ENCODE measurements around the gene RIC8A. TPM values are rescaled to one million over a fixed set of nuclear protein-coding genes. Genes with fewer than 3 reads are reported as not detected.

Gene RIC8A
- 119 to 131 TPM (median 127 TPM) in 5 replicates for total RNA-seq (2022; extraction: Qiagen RNA extraction)

DNA sequence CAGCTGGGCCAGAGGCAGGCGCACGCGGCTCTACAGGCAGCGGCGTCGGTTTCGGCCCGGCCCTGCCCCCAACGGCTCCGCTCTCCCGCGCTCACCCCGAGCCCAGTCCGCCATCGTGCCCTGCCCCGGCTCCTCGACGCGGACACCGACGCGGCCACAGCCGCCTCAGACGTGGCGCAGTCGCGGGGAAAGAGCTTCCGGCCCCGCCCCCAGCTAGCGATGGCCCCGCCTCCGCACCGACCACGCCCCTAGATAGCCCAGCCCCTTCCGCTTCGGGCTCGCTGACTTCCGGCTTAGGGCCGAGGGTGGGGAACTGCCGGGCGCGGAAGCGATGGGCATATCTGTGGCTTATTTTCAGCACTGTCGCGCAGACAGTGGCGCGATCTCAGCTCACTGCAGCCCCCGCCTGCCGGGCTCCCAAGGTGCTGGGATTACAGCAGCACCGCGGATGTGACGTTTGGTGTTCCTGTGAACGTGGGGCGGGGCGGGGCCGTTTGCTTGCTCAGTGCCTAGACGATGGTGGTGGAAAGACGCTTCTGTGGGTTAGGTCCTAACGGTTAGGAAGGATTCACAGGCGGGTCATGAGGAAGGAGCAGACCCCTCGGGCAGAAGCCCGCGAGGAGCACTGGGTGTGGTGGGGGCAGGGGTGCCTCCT, at the start of gene RIC8A, which contains the start of gene BET1L:
TSS of gene RIC8A (plus strand) at position 501 of the 655 bp plus-strand sequence. CDS start 1,147 bp downstream, outside the sequence.
TSS of gene BET1L (minus strand) at position 192 of the 655 bp plus-strand sequence. CDS start at position 114, 78 bp downstream.

DNA sequence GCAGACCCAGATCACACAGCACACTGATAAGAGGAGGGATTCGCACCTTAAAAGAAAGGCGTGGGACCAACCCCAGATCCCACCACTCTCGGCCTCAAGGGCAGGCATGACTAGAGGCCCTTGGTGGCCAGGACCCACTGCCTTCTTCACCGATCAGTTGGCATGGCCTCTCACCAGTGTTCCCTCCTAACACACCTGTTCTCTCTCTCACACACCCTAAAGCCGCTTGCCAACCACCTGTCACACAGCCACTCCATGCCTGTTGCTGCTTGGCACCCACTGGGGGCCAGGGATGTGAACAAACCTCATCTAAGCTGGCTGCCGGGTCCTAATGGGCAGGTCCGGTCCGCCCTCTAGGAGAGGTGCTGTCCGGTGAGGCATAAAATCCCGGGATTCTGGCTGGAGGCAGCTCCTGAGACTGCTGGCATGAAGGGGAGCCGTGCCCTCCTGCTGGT, 14.8 kb upstream of the RIC8A start, which contains the start of gene SCGB1C1:
TSS of gene SCGB1C1 (plus strand) at position 405 of the 455 bp plus-strand sequence. CDS start at position 427, 22 bp downstream.

DNA sequence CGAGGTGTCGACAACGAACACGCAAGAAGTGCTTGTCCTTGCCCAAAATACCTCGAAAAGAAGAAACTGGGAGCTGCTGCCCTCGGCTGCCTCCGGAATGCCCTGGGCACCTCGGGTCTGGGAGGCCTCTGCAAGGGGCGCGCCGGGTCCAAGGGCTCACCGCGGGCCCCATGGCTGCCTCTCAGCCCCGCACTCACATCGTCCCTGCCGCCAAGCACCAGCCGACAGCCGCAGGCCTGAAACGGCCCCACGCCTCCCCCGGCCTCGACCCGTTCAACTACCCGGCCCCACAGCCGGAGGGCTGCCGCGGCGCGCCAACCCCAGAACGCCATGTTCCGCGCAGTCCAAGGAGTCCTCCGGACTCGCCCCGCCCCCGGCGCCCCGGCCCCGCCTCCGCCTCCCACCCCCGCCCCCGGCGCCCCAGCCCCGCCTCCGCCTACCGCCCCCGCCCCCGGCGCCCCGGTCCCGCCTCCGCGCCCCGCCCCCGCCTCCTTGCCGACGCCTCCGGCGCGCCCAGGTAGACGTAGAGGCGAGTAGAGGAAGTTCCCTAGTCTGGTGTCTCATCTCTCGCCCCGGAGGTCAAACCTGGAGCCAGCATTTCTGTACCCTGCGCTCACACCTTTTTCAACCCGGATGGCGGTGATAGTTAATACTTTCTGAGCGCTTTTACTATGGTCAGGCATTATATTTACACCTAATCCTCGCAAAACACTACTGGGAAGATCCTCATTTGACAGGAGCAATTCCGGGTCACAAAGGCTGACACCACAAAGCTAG, 28.7 kb downstream of the RIC8A start, which contains the start of gene SIRT3:
TSS of gene SIRT3 (minus strand) at position 346 of the 777 bp plus-strand sequence. CDS start at position 332, 14 bp downstream.

DNA sequence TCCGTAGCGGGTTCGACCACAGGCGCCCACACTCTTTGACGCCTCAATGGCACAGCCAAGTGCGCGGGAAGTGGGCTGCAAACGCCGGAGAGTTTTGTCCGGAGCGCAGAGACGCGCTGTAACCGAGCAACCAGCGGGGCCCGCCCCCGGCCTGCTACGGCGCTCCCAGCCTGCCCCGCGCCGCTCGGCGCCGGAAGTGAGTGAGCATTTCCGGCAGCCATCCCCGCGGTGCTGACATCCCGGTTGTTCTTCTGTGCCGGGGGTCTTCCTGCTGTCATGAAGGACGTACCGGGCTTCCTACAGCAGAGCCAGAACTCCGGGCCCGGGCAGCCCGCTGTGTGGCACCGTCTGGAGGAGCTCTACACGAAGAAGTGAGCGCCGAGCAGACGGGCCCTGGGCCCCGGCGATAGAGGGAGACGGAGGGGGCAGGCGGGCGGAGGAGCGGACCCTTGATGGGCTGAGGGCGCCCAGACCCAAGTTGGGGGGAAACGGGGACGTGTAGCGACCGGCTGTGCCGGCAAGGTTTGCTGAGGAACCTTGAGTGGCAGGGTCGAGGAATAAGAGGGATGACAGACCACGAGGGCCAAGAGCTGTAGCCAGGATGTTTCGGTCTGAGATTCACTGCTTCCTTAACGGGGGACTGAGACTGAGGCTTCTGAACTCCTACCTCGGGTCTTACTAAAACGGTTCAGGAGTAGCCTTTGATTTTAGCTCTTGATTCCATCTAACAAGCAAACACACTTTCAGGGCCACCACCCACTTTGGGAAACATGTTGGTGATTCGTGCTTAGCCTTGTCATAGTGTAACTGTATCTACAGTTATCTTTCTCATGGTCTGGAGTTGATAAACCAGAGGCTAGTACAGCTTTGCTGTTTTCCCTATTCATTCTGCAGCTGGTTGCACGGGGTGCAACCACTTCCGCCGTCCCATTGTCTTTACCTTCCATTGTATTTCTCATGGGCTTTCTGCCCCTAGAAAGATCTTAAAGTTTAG, 29.6 kb downstream of the RIC8A start, which contains the start of gene PSMD13:
TSS of gene PSMD13 (plus strand) at position 203 of the 994 bp plus-strand sequence. CDS start at position 277, 74 bp downstream.

Other genes with a start within 250 kb of the RIC8A start
- gene SCGB1C1, start 14.6 kb upstream of the RIC8A start, total RNA-seq (2022; extraction: Qiagen RNA extraction), result not detected in 5 replicates
- gene BET1L, start 309 bp upstream of the RIC8A start, total RNA-seq (2022; extraction: Qiagen RNA extraction), result 38.1 to 45.7 TPM (median 44.2 TPM) in 5 replicates
- 18.7 to 23.5 TPM (median 22.9 TPM) in 5 replicates for gene SIRT3, start 28.6 kb downstream of the RIC8A start, total RNA-seq (2022; extraction: Qiagen RNA extraction)
- 140 to 183 TPM (median 153 TPM) in 5 replicates for gene PSMD13, start 29.3 kb downstream of the RIC8A start, total RNA-seq (2022; extraction: Qiagen RNA extraction)
- not detected in 5 replicates for gene NLRP6, start 70.7 kb downstream of the RIC8A start, total RNA-seq (2022; extraction: Qiagen RNA extraction)
- gene PGGHG, start 81.4 kb downstream of the RIC8A start, total RNA-seq (2022; extraction: Qiagen RNA extraction), result 5.1 to 11.1 TPM (median 9.9 TPM) in 5 replicates
- gene IFITM5, start 91.8 kb downstream of the RIC8A start, total RNA-seq (2022; extraction: Qiagen RNA extraction), result not detected in 5 replicates
- 55.1 to 67.8 TPM (median 66.9 TPM) in 5 replicates for gene IFITM2, start 100.1 kb downstream of the RIC8A start, total RNA-seq (2022; extraction: Qiagen RNA extraction)
- 0.17 to 0.61 TPM (median 0.22 TPM) in 5 replicates for gene IFITM1, start 106.3 kb downstream of the RIC8A start, total RNA-seq (2022; extraction: Qiagen RNA extraction)
- 23.7 to 32.8 TPM (median 29.5 TPM) in 5 replicates for gene IFITM3, start 113.2 kb downstream of the RIC8A start, total RNA-seq (2022; extraction: Qiagen RNA extraction)
- 7.8 to 18.0 TPM (median 14.8 TPM) in 5 replicates for gene B4GALNT4, start 161.8 kb downstream of the RIC8A start, total RNA-seq (2022; extraction: Qiagen RNA extraction)
- 26.9 to 37.1 TPM (median 35.4 TPM) in 5 replicates for gene PKP3, start 186.5 kb downstream of the RIC8A start, total RNA-seq (2022; extraction: Qiagen RNA extraction)
- 57.7 to 86.6 TPM (median 78.8 TPM) in 5 replicates for gene SIGIRR, start 207.3 kb downstream of the RIC8A start, total RNA-seq (2022; extraction: Qiagen RNA extraction)
- gene ANO9, start 234.3 kb downstream of the RIC8A start, total RNA-seq (2022; extraction: Qiagen RNA extraction), result 0.52 to 1.2 TPM (median 0.66 TPM) in 5 replicates
- gene PTDSS2, start 242.6 kb downstream of the RIC8A start, total RNA-seq (2022; extraction: Qiagen RNA extraction), result 28.7 to 46.7 TPM (median 45.6 TPM) in 5 replicates

All from A549 treated with dexamethasone at 1 μM for 4 hours (cell line).